RWPE1 (cell line): ENCODE measurements around the gene RBM8A.

Source experiments
- CTCF ChIA-PET: fragments of 350-600 bp; sonication (Branson Sonifier 250); formaldehyde crosslinking; extraction: SDS; loops from one replicate; lab custom pipeline; 2021; lab: Yijun Ruan, JAX
- POLR2A ChIA-PET: fragments of 400-600 bp; formaldehyde crosslinking; extraction: SDS; loops from one replicate; lab custom pipeline; 2020; ENCODE audit warnings: antibody characterized with exemption; ENCODE audit not compliant: low non-redundant PET; lab: Yijun Ruan, JAX
- DNase-seq: peaks from one replicate; pipeline ENCODE4 v3.0.0; 2012; ENCODE audit warnings: low spot score
- H3K27ac ChIP-seq: fragments of 450-650 bp; 2 replicates; pipeline ENCODE4 v1.5.1; 2017
- TF ChIP-seq, protein P1 (sequence below): fragments of 450-650 bp; conservative IDR thresholded peaks from 2 replicates; pipeline ENCODE4 v1.5.1; 2017; ENCODE audit warnings: low read depth, mild to moderate bottlenecking

RBM8A gene

GRCh38 chr1:145949219-145949618, 21.9 kb upstream of the RBM8A start:
- CTCF ChIA-PET, result interaction anchor here (0.6 kb wide), 2 partner anchors 11 to 63 kb away, joined by 3 to 4 read pairs; no protein-coding TSS in a partner anchor
- DNase-seq, result no peak
- TF ChIP-seq, protein P1, sequence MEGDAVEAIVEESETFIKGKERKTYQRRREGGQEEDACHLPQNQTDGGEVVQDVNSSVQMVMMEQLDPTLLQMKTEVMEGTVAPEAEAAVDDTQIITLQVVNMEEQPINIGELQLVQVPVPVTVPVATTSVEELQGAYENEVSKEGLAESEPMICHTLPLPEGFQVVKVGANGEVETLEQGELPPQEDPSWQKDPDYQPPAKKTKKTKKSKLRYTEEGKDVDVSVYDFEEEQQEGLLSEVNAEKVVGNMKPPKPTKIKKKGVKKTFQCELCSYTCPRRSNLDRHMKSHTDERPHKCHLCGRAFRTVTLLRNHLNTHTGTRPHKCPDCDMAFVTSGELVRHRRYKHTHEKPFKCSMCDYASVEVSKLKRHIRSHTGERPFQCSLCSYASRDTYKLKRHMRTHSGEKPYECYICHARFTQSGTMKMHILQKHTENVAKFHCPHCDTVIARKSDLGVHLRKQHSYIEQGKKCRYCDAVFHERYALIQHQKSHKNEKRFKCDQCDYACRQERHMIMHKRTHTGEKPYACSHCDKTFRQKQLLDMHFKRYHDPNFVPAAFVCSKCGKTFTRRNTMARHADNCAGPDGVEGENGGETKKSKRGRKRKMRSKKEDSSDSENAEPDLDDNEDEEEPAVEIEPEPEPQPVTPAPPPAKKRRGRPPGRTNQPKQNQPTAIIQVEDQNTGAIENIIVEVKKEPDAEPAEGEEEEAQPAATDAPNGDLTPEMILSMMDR, result no peak
- POLR2A ChIA-PET, result no interaction called here
- H3K27ac ChIP-seq, result no peak overlapping the region

- no peak for DNase-seq
- TF ChIP-seq, protein P1, result no peak
- H3K27ac ChIP-seq, result no peak overlapping the region
- POLR2A ChIA-PET, result no interaction called here
- CTCF ChIA-PET, result no interaction called here
These were observed 20.3 kb upstream of the RBM8A start for GRCh38 chr1:145947551-145947950.

DNA sequence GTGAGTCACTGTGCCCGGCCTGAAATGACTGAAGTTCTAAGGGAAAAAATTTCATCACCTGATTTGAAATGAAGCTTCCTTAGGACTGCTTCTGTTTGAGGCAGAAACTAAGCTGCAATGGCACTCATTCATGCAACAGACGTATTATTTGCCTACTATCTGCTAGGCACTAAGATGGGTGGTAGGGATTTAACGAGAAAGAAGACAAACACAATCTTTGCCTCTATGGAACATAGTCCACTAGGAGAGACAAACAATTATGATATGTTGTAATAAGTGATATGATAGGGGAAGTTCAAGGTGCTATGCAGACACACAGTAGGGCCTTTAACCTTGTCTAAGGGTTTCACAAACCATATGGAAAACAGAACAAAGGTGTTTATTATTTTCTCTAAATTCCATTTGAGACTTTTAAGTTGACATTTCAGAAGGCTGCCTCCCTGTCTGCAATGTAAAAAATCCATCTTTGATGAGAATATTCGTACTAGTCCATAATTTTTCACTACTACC, 19.2 kb upstream of the RBM8A start:
- DNase-seq, result no peak
- H3K27ac ChIP-seq, result no peak overlapping the region
- POLR2A ChIA-PET, result no interaction called here
- TF ChIP-seq, protein P1, result no peak
- CTCF ChIA-PET, result no interaction called here

DNA sequence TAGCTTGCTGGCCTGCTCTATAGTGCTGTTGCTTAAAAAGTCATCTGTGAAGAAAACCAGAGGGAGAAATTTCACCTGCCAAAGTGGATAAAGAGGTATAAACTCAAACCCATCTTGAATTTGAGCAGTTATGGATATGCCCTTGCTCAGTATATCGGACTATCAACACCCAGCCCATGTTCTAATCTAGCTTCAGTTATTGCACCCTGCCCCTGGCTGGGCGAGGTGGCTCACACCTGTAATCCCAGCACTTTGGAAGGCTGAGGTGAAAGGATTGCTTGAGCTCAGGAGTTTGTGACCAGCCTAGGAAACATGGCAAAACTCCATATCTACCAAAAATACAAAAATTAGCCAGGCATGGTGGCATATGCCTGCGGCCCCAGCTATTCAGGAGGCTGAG, 17.2 kb upstream of the RBM8A start:
- ChIA-PET CTCF (no interaction called here), POLR2A (no interaction called here)
- H3K27ac ChIP-seq, result no peak overlapping the region
- TF ChIP-seq, protein P1, result no peak
- no peak for DNase-seq

GRCh38 chr1:145942871-145943270, 15.6 kb upstream of the RBM8A start:
- ChIA-PET POLR2A (no interaction called here), CTCF (no interaction called here)
- H3K27ac ChIP-seq, result no peak overlapping the region
- TF ChIP-seq, protein P1, result no peak
- DNase-seq, result no peak

- ChIA-PET CTCF (no interaction called here), POLR2A (no interaction called here)
- TF ChIP-seq, protein P1, result no peak
- DNase-seq, result no peak
- H3K27ac ChIP-seq, result no peak overlapping the region
These were observed 15.1 kb upstream of the RBM8A start for GRCh38 chr1:145942405-145942804.
